Neural cell (in vitro differentiated cells): ENCODE data around the gene GATC.

Experiments
- EZH2 ChIP-seq: fragments of 200-600, 300-800 bp; shearing (Covaris generic), sonication (generic); IDR thresholded peaks from 2 replicates; pipeline ENCODE4 v1.6.1; 2014; ENCODE audit warnings: antibody characterized with exemption, low read length, borderline replicate concordance, mild to moderate bottlenecking; ENCODE audit not compliant: insufficient read depth, poor library complexity, severe bottlenecking
- MXI1 ChIP-seq: fragments of 450-650 bp; conservative IDR thresholded peaks from 2 replicates; pipeline ENCODE4 v1.6.1; 2014; ENCODE audit warnings: antibody characterized with exemption, mild to moderate bottlenecking; ENCODE audit not compliant: poor library complexity, severe bottlenecking
- POLR2AphosphoS5 ChIP-seq: IDR thresholded peaks from 2 replicates; pipeline ENCODE4 v1.6.1; 2012
- TAF1 ChIP-seq: IDR thresholded peaks from 2 replicates; pipeline ENCODE4 v1.6.1; 2012; ENCODE audit warnings: low read depth
- TF ChIP-seq, protein P1 (sequence below): fragments of 450-650 bp; IDR thresholded peaks from 2 replicates; pipeline ENCODE4 v1.5.1; 2014; ENCODE audit warnings: antibody characterized with exemption, mild to moderate bottlenecking, moderate library complexity; ENCODE audit not compliant: poor library complexity, severe bottlenecking
- TF ChIP-seq, protein P2 (sequence below): IDR thresholded peaks from 2 replicates; pipeline ENCODE4 v1.6.1; 2012; ENCODE audit warnings: borderline replicate concordance

DNA sequence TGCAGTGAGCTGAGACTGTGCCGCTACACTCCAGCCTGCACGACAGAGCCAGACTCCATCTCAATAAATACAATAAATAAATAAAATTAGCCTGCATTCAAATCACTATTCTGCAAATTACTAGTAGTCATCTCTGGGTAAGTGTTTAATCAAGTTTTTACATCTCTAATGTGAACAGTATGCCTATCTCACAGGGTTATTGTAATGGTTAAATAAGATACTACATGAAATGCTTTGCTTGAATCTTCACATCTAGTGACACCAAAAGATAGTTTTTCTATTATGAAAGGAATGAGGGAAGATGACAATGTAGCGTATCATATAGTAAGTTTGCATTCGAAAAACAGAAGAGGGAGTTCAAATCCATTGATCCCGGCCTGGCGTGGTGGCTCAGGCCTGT lies 21.2 kb downstream of the GATC start:
- TF ChIP-seq, protein P1, sequence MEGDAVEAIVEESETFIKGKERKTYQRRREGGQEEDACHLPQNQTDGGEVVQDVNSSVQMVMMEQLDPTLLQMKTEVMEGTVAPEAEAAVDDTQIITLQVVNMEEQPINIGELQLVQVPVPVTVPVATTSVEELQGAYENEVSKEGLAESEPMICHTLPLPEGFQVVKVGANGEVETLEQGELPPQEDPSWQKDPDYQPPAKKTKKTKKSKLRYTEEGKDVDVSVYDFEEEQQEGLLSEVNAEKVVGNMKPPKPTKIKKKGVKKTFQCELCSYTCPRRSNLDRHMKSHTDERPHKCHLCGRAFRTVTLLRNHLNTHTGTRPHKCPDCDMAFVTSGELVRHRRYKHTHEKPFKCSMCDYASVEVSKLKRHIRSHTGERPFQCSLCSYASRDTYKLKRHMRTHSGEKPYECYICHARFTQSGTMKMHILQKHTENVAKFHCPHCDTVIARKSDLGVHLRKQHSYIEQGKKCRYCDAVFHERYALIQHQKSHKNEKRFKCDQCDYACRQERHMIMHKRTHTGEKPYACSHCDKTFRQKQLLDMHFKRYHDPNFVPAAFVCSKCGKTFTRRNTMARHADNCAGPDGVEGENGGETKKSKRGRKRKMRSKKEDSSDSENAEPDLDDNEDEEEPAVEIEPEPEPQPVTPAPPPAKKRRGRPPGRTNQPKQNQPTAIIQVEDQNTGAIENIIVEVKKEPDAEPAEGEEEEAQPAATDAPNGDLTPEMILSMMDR = no peak
- TF ChIP-seq TAF1 = no peak
- TF ChIP-seq POLR2AphosphoS5 = no peak
- TF ChIP-seq, protein P2, sequence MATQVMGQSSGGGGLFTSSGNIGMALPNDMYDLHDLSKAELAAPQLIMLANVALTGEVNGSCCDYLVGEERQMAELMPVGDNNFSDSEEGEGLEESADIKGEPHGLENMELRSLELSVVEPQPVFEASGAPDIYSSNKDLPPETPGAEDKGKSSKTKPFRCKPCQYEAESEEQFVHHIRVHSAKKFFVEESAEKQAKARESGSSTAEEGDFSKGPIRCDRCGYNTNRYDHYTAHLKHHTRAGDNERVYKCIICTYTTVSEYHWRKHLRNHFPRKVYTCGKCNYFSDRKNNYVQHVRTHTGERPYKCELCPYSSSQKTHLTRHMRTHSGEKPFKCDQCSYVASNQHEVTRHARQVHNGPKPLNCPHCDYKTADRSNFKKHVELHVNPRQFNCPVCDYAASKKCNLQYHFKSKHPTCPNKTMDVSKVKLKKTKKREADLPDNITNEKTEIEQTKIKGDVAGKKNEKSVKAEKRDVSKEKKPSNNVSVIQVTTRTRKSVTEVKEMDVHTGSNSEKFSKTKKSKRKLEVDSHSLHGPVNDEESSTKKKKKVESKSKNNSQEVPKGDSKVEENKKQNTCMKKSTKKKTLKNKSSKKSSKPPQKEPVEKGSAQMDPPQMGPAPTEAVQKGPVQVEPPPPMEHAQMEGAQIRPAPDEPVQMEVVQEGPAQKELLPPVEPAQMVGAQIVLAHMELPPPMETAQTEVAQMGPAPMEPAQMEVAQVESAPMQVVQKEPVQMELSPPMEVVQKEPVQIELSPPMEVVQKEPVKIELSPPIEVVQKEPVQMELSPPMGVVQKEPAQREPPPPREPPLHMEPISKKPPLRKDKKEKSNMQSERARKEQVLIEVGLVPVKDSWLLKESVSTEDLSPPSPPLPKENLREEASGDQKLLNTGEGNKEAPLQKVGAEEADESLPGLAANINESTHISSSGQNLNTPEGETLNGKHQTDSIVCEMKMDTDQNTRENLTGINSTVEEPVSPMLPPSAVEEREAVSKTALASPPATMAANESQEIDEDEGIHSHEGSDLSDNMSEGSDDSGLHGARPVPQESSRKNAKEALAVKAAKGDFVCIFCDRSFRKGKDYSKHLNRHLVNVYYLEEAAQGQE = no peak
- TF ChIP-seq EZH2 = no peak
- no peak for TF ChIP-seq MXI1
